CD4-positive, alpha-beta T cell (primary cell): ENCODE data around the gene ZBTB6. TPM values are rescaled to one million over a fixed set of nuclear protein-coding genes. Genes with fewer than 3 reads are reported as not detected.

Experiments
- ATAC-seq: fragments of 200-7000 bp; cut with Tn5 transposase; one replicate; pipeline ENCODE4 v1.10.0; 2022; ENCODE audit warnings: mild to moderate bottlenecking; ENCODE audit not compliant: poor library complexity
- CTCF ChIA-PET: fragments of 350-600 bp; sonication (Branson Sonifier 250); formaldehyde crosslinking; loops from one replicate; lab custom pipeline; 2021; ENCODE audit warnings: antibody characterized with exemption, inconsistent platforms; lab: Charles Lee
- POLR2A ChIA-PET: fragments of 350-600 bp; sonication (Branson Sonifier 250); formaldehyde crosslinking; loops from one replicate; lab custom pipeline; 2021; ENCODE audit warnings: antibody characterized with exemption, inconsistent platforms; lab: Charles Lee
- DNase-seq, 14 experiments: peaks; one replicate each; pipeline ENCODE4 v3.0.0-alpha.2; 2013 to 2020; ENCODE audit warnings: mixed read lengths in 2 of 14
- H3K27ac ChIP-seq, 2 donors: one replicate each; pipeline versions ENCODE4 v1.5.1 to v1.7.0; 2013; ENCODE audit warnings: low read length in 2 of 2, low read depth in 1 of 2, mild to moderate bottlenecking in 1 of 2
- H3K27me3 ChIP-seq, 2 experiments: 1 replicate in 1 of 2; 2 replicates in 1 of 2; pipeline versions ENCODE4 v1.6.1 to v1.7.0; 2013; ENCODE audit warnings: low read length in 2 of 2, control low read depth in 1 of 2, mild to moderate bottlenecking in 1 of 2, moderate library complexity in 1 of 2; ENCODE audit not compliant: insufficient read depth in 2 of 2, control insufficient read depth in 1 of 2
- H3K36me3 ChIP-seq: one replicate; pipeline ENCODE4 v1.6.1; 2013; ENCODE audit warnings: low read length, control low read depth; ENCODE audit not compliant: insufficient read depth
- H3K4me1 ChIP-seq: one replicate; pipeline ENCODE4 v1.6.1; 2013; ENCODE audit warnings: low read length, control low read depth; ENCODE audit not compliant: insufficient read depth
- H3K4me3 ChIP-seq: one replicate; pipeline ENCODE4 v1.5.1; 2013; ENCODE audit warnings: mild to moderate bottlenecking, low read length, moderate library complexity
- H3K9me3 ChIP-seq, 2 experiments: 1 replicate in 1 of 2; 2 replicates in 1 of 2; pipeline versions ENCODE4 v1.6.1 to v1.7.0; 2013; ENCODE audit warnings: low read length in 2 of 2, mild to moderate bottlenecking in 2 of 2, control low read depth in 1 of 2, moderate library complexity in 1 of 2; ENCODE audit not compliant: control insufficient read depth in 1 of 2, insufficient read depth in 1 of 2
- H3K27ac Mint-ChIP-seq: one replicate; pipeline ENCODE4 v1.8.0; 2020; ENCODE audit warnings: mixed read lengths
- H3K27me3 Mint-ChIP-seq: one replicate; pipeline ENCODE4 v1.8.0; 2021; ENCODE audit warnings: mixed read lengths
- H3K36me3 Mint-ChIP-seq: one replicate; pipeline ENCODE4 v1.8.0; 2021; ENCODE audit warnings: low read depth, mixed read lengths
- H3K4me1 Mint-ChIP-seq: one replicate; pipeline ENCODE4 v1.8.0; 2021; ENCODE audit warnings: low read depth, mixed read lengths
- H3K4me3 Mint-ChIP-seq: one replicate; pipeline ENCODE4 v1.8.0; 2020; ENCODE audit warnings: mild to moderate bottlenecking, mixed read lengths
- H3K9me3 Mint-ChIP-seq: one replicate; pipeline ENCODE4 v1.8.0; 2020; ENCODE audit warnings: mixed read lengths
- intact Hi-C, 2 experiments: fragments of 100-400 bp; cut with DNase I in 1 of 2; cut with micrococcal nuclease in 1 of 2; formaldehyde crosslinking; loops; one replicate each; pipeline versions ENCODE4 v1.15.1 to v1.9.0; 2023 to 2025; cut with DNase I, micrococcal nuclease
- total RNA-seq, 174 experiments: library from RNA in 2 of 174; stranded (reverse) in 2 of 174; gene quantifications; one replicate each; pipeline ENCODE4 v1.2.3 and lab custom pipeline; 2021 to 2026
- TF ChIP-seq, protein P1 (sequence below): fragments of 200-600 bp; IDR thresholded peaks from one replicate; pipeline ENCODE4 v1.8.0; 2022; ENCODE audit warnings: antibody characterized with exemption, mild to moderate bottlenecking

ZBTB6 gene
- total RNA-seq, 2 experiments from 2014 or later = 3.6 to 3.9 TPM

GRCh38 chr9:122949696-122950095 lies 36.6 kb upstream of the ZBTB6 start:
- Histone ChIP-seq H3K27ac (no peak overlapping the region), H3K4me1 (no peaks in the 10 kb centered on the region), H3K36me3 (no peaks in the 10 kb centered on the region), H3K27me3 (no peaks in the 10 kb centered on the region), H3K9me3 (no peaks in the 10 kb centered on the region), H3K4me3 (no peak overlapping the region)
- H3K4me1 Mint-ChIP-seq = peaks cover 63% of the 10 kb centered on the region
- ATAC-seq = no peak
- no peaks in the 10 kb centered on the region for H3K27me3 Mint-ChIP-seq
- ChIA-PET CTCF (no interaction called here), POLR2A (no interaction called here)
- no peaks in the 10 kb centered on the region for H3K9me3 Mint-ChIP-seq
- DNase-seq = no peak
- H3K36me3 Mint-ChIP-seq = peaks cover 18% of the 10 kb centered on the region
- TF ChIP-seq, protein P1, sequence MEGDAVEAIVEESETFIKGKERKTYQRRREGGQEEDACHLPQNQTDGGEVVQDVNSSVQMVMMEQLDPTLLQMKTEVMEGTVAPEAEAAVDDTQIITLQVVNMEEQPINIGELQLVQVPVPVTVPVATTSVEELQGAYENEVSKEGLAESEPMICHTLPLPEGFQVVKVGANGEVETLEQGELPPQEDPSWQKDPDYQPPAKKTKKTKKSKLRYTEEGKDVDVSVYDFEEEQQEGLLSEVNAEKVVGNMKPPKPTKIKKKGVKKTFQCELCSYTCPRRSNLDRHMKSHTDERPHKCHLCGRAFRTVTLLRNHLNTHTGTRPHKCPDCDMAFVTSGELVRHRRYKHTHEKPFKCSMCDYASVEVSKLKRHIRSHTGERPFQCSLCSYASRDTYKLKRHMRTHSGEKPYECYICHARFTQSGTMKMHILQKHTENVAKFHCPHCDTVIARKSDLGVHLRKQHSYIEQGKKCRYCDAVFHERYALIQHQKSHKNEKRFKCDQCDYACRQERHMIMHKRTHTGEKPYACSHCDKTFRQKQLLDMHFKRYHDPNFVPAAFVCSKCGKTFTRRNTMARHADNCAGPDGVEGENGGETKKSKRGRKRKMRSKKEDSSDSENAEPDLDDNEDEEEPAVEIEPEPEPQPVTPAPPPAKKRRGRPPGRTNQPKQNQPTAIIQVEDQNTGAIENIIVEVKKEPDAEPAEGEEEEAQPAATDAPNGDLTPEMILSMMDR = no peak
- no peak overlapping the region for H3K27ac Mint-ChIP-seq
- no peak overlapping the region for H3K4me3 Mint-ChIP-seq
- intact Hi-C loops = loop anchor here in 1 of 2 experiments (5.0 kb wide), 1 partner anchor 38 kb away; no protein-coding TSS in a partner anchor

- no peak overlapping the region for H3K27ac ChIP-seq
- CTCF ChIA-PET = interaction anchor here (1.3 kb wide), 1 partner anchor 9 kb away, joined by 5 read pairs; no protein-coding TSS in a partner anchor
These were observed 35.2 kb upstream of the ZBTB6 start for GRCh38 chr9:122948313-122948712.

GRCh38 chr9:122946461-122947005 lies 33.4 kb upstream of the ZBTB6 start:
- H3K4me3 Mint-ChIP-seq = no peak overlapping the region
- peaks cover 2% of the 10 kb centered on the region for H3K36me3 ChIP-seq
- H3K27me3 Mint-ChIP-seq = no peaks in the 10 kb centered on the region
- ATAC-seq (no peak), DNase-seq (no peak)
- no peaks in the 10 kb centered on the region for H3K9me3 ChIP-seq
- no peaks in the 10 kb centered on the region for H3K27me3 ChIP-seq
- H3K27ac Mint-ChIP-seq = no peak overlapping the region
- intact Hi-C loops = loop anchor here in 1 of 2 experiments (5.0 kb wide), 1 partner anchor 41 kb away; no protein-coding TSS in a partner anchor
- ChIA-PET CTCF (interaction anchor here (1.3 kb wide), 1 partner anchor 12 kb away, joined by 3 read pairs; no protein-coding TSS in a partner anchor), POLR2A (no interaction called here)
- no peaks in the 10 kb centered on the region for H3K9me3 Mint-ChIP-seq
- H3K36me3 Mint-ChIP-seq = peaks cover 21% of the 10 kb centered on the region
- peaks cover 8% of the 10 kb centered on the region for H3K4me1 ChIP-seq
- H3K4me3 ChIP-seq = no peak overlapping the region
- peaks cover 64% of the 10 kb centered on the region for H3K4me1 Mint-ChIP-seq
- TF ChIP-seq, protein P1 = no peak
- H3K27ac ChIP-seq = no peak overlapping the region

More at GRCh38 chr9:122948313-122948712, 35.2 kb upstream of the ZBTB6 start:
- peaks cover 59% of the 10 kb centered on the region for H3K4me1 Mint-ChIP-seq
- no peak overlapping the region for H3K27ac Mint-ChIP-seq
- POLR2A ChIA-PET = interaction anchor here (1.2 to 1.4 kb wide), 2 partner anchors 17 to 35 kb away, joined by 5 to 6 read pairs; partner anchors contain the start of genes ZBTB26 and ZBTB6
- Histone ChIP-seq H3K4me3 (no peak overlapping the region), H3K9me3 (no peaks in the 10 kb centered on the region), H3K36me3 (peaks cover 2% of the 10 kb centered on the region), H3K27me3 (no peaks in the 10 kb centered on the region), H3K4me1 (no peaks in the 10 kb centered on the region)
- ATAC-seq = no peak
- H3K4me3 Mint-ChIP-seq = no peak overlapping the region
- intact Hi-C loops = loop anchor here in 1 of 2 experiments (5.0 kb wide), 1 partner anchor 39 kb away; no protein-coding TSS in a partner anchor
- H3K36me3 Mint-ChIP-seq = peaks cover 18% of the 10 kb centered on the region
- no peak for DNase-seq
- no peaks in the 10 kb centered on the region for H3K27me3 Mint-ChIP-seq
- H3K9me3 Mint-ChIP-seq = no peaks in the 10 kb centered on the region
- TF ChIP-seq, protein P1 = no peak
